HG03135 (cell line): Measurements from ENCODE around the gene GLG1.

ENCODE experiments used
- ATAC-seq: cut with Tn5 transposase; IDR thresholded peaks from one replicate; pipeline ENCODE4 v1.9.1; 2021; ENCODE audit warnings: mild to moderate bottlenecking, moderate library complexity; ENCODE audit not compliant: unreplicated experiment

GLG1 gene

GRCh38 chr16:74485916-74486315, 121.0 kb downstream of the GLG1 start:
- ATAC-seq, result no peak

- no peak for ATAC-seq
Measured at GRCh38 chr16:74480150-74481029, 126.5 kb downstream of the GLG1 start.

GRCh38 chr16:74477226-74477625, 129.7 kb downstream of the GLG1 start:
- no peak for ATAC-seq

- no peak for ATAC-seq
Measured at GRCh38 chr16:74474416-74474815, 132.5 kb downstream of the GLG1 start.

GRCh38 chr16:74472540-74472939, 134.4 kb downstream of the GLG1 start:
- ATAC-seq, result no peak

GRCh38 chr16:74472010-74472409, 134.9 kb downstream of the GLG1 start:
- ATAC-seq, result no peak

GRCh38 chr16:74469946-74470478, 136.9 kb downstream of the GLG1 start:
- ATAC-seq, result no peak

GRCh38 chr16:74468807-74469525, 137.9 kb downstream of the GLG1 start:
- no peak for ATAC-seq

GRCh38 chr16:74466872-74467271, 140.0 kb downstream of the GLG1 start:
- peak; percentile 65 for ATAC-seq

- ATAC-seq, result no peak
Measured at GRCh38 chr16:74465851-74466685, 140.8 kb downstream of the GLG1 start.

GRCh38 chr16:74465281-74465680, 141.6 kb downstream of the GLG1 start:
- ATAC-seq, result no peak

- no peak for ATAC-seq
Measured at GRCh38 chr16:74463888-74464287, 143.0 kb downstream of the GLG1 start.

GRCh38 chr16:74462361-74462760, 144.6 kb downstream of the GLG1 start:
- ATAC-seq, result no peak

- ATAC-seq, result no peak
Measured at GRCh38 chr16:74461826-74462225, 145.1 kb downstream of the GLG1 start.

- no peak for ATAC-seq
Measured at GRCh38 chr16:74460542-74460941, 146.4 kb downstream of the GLG1 start.

- no peak for ATAC-seq
Measured at GRCh38 chr16:74456290-74456625, 150.7 kb downstream of the GLG1 start.

- ATAC-seq, result no peak
Measured at GRCh38 chr16:74455619-74456289, 151.2 kb downstream of the GLG1 start.

- ATAC-seq, result no peak
Measured at GRCh38 chr16:74455213-74455612, 151.7 kb downstream of the GLG1 start.

GRCh38 chr16:74451951-74452758, 154.8 kb downstream of the GLG1 start:
- ATAC-seq, result peak; percentile 90
